Activated T-helper 17 cell treated with anti-CD3 and anti-CD28 coated beads, Interleukin-2, amount 50 U/mL, for 72 hours (primary cell): Measurements from ENCODE around the gene GTF2A2. TPM values are rescaled to one million over a fixed set of nuclear protein-coding genes. Genes with fewer than 3 reads are reported as not detected.

Experiments
- ATAC-seq: fragments of 150-1000 bp; cut with Tn5 transposase; replicated peaks from 2 replicates; pipeline ENCODE4 v1.10.0; 2021; ENCODE audit warnings: mild to moderate bottlenecking, moderate library complexity
- H3K27ac Mint-ChIP-seq: one replicate; pipeline ENCODE4 v1.8.0; 2022; ENCODE audit warnings: mixed read lengths
- H3K27me3 Mint-ChIP-seq: one replicate; pipeline ENCODE4 v1.8.0; 2022; ENCODE audit warnings: mixed read lengths
- H3K36me3 Mint-ChIP-seq: one replicate; pipeline ENCODE4 v1.8.0; 2022; ENCODE audit warnings: low read depth, mild to moderate bottlenecking, mixed read lengths
- H3K4me1 Mint-ChIP-seq: one replicate; pipeline ENCODE4 v1.8.0; 2022; ENCODE audit warnings: mixed read lengths
- H3K4me3 Mint-ChIP-seq: one replicate; pipeline ENCODE4 v1.8.0; 2022; ENCODE audit warnings: mild to moderate bottlenecking, mixed read lengths
- H3K9me3 Mint-ChIP-seq: one replicate; pipeline ENCODE4 v1.8.0; 2022; ENCODE audit warnings: mixed read lengths
- total RNA-seq, 2 donors: library from RNA; stranded (reverse); gene quantifications; one replicate each; pipeline ENCODE4 v1.2.3, GENCODE V29; 2022

The GTF2A2 gene
- total RNA-seq, 2 donors from 2014 or later = 102 to 186 TPM

- no peak for ATAC-seq
- H3K4me3 Mint-ChIP-seq = peak overlapping the region; percentile 95
- peaks cover 69% of the 10 kb centered on the region for H3K36me3 Mint-ChIP-seq
- H3K9me3 Mint-ChIP-seq = no peaks in the 10 kb centered on the region
- H3K4me1 Mint-ChIP-seq = peaks cover 26% of the 10 kb centered on the region
- H3K27ac Mint-ChIP-seq = peak overlapping the region; percentile 77
- no peaks in the 10 kb centered on the region for H3K27me3 Mint-ChIP-seq
Measured at GRCh38 chr15:59686389-59686788, 29.1 kb upstream of the GTF2A2 start.

GRCh38 chr15:59685737-59686297, 28.5 kb upstream of the GTF2A2 start:
- Mint-ChIP-seq H3K27me3 (no peaks in the 10 kb centered on the region), H3K27ac (peak overlapping the region; percentile 77), H3K9me3 (no peaks in the 10 kb centered on the region), H3K4me1 (peaks cover 26% of the 10 kb centered on the region), H3K4me3 (peak overlapping the region; percentile 95), H3K36me3 (peaks cover 74% of the 10 kb centered on the region)
- ATAC-seq = no peak

- Mint-ChIP-seq H3K4me3 (no peak overlapping the region), H3K27me3 (no peaks in the 10 kb centered on the region), H3K4me1 (peaks cover 6% of the 10 kb centered on the region), H3K27ac (no peak overlapping the region), H3K36me3 (peaks cover 96% of the 10 kb centered on the region), H3K9me3 (no peaks in the 10 kb centered on the region)
- no peak for ATAC-seq
Measured at GRCh38 chr15:59680870-59681269, 23.6 kb upstream of the GTF2A2 start.

- no peak overlapping the region for H3K4me3 Mint-ChIP-seq
- H3K27me3 Mint-ChIP-seq = no peaks in the 10 kb centered on the region
- H3K4me1 Mint-ChIP-seq = peaks cover 1% of the 10 kb centered on the region
- H3K9me3 Mint-ChIP-seq = no peaks in the 10 kb centered on the region
- H3K27ac Mint-ChIP-seq = no peak overlapping the region
- H3K36me3 Mint-ChIP-seq = peaks cover 96% of the 10 kb centered on the region
- no peak for ATAC-seq
Measured at GRCh38 chr15:59680346-59680745, 23.0 kb upstream of the GTF2A2 start.

GRCh38 chr15:59678620-59679019, 21.3 kb upstream of the GTF2A2 start:
- Mint-ChIP-seq H3K27ac (peak overlapping the region; percentile 75), H3K4me3 (no peak overlapping the region), H3K4me1 (no peaks in the 10 kb centered on the region), H3K36me3 (peaks cover 99% of the 10 kb centered on the region), H3K27me3 (no peaks in the 10 kb centered on the region), H3K9me3 (no peaks in the 10 kb centered on the region)
- ATAC-seq = no peak

- no peak for ATAC-seq
- Mint-ChIP-seq H3K9me3 (no peaks in the 10 kb centered on the region), H3K4me1 (no peaks in the 10 kb centered on the region), H3K4me3 (no peak overlapping the region), H3K36me3 (peaks cover 100% of the 10 kb centered on the region), H3K27ac (peak overlapping the region; percentile 75), H3K27me3 (no peaks in the 10 kb centered on the region)
Measured at GRCh38 chr15:59678172-59678571, 20.9 kb upstream of the GTF2A2 start.

- no peak overlapping the region for H3K27ac Mint-ChIP-seq
- H3K4me1 Mint-ChIP-seq = no peaks in the 10 kb centered on the region
- peaks cover 100% of the 10 kb centered on the region for H3K36me3 Mint-ChIP-seq
- H3K4me3 Mint-ChIP-seq = no peak overlapping the region
- ATAC-seq = no peak
- H3K9me3 Mint-ChIP-seq = no peaks in the 10 kb centered on the region
- H3K27me3 Mint-ChIP-seq = no peaks in the 10 kb centered on the region
Measured at GRCh38 chr15:59676565-59676964, 19.2 kb upstream of the GTF2A2 start.

GRCh38 chr15:59674361-59674877, 17.1 kb upstream of the GTF2A2 start:
- ATAC-seq = no peak

GRCh38 chr15:59668556-59668955, 11.2 kb upstream of the GTF2A2 start:
- Mint-ChIP-seq H3K4me3 (no peak overlapping the region), H3K4me1 (no peaks in the 10 kb centered on the region), H3K36me3 (peaks cover 96% of the 10 kb centered on the region), H3K27me3 (no peaks in the 10 kb centered on the region), H3K9me3 (no peaks in the 10 kb centered on the region), H3K27ac (no peak overlapping the region)
- ATAC-seq = no peak

More at GRCh38 chr15:59674361-59674877, 17.1 kb upstream of the GTF2A2 start:
- no peak overlapping the region for H3K4me3 Mint-ChIP-seq
- H3K27me3 Mint-ChIP-seq = no peaks in the 10 kb centered on the region
- H3K9me3 Mint-ChIP-seq = no peaks in the 10 kb centered on the region
- no peaks in the 10 kb centered on the region for H3K4me1 Mint-ChIP-seq
- H3K27ac Mint-ChIP-seq = no peak overlapping the region
- H3K36me3 Mint-ChIP-seq = peaks cover 100% of the 10 kb centered on the region

GRCh38 chr15:59662260-59662659, 4.9 kb upstream of the GTF2A2 start:
- no peak overlapping the region for H3K27ac Mint-ChIP-seq
- H3K36me3 Mint-ChIP-seq = peaks cover 72% of the 10 kb centered on the region
- H3K27me3 Mint-ChIP-seq = no peaks in the 10 kb centered on the region
- no peak overlapping the region for H3K4me3 Mint-ChIP-seq
- H3K4me1 Mint-ChIP-seq = no peaks in the 10 kb centered on the region
- no peak for ATAC-seq
- H3K9me3 Mint-ChIP-seq = no peaks in the 10 kb centered on the region

- no peak overlapping the region for H3K27ac Mint-ChIP-seq
- ATAC-seq = no peak
Measured at GRCh38 chr15:59659366-59659765, 2.1 kb upstream of the GTF2A2 start.

GRCh38 chr15:59657635-59658125, 365 bp upstream of the GTF2A2 start:
- no peaks in the 10 kb centered on the region for H3K27me3 Mint-ChIP-seq
- peaks cover 30% of the 10 kb centered on the region for H3K36me3 Mint-ChIP-seq
- H3K9me3 Mint-ChIP-seq = no peaks in the 10 kb centered on the region
- H3K4me3 Mint-ChIP-seq = no peak overlapping the region
- peaks cover 4% of the 10 kb centered on the region for H3K4me1 Mint-ChIP-seq
- H3K27ac Mint-ChIP-seq = no peak overlapping the region
- ATAC-seq = peak; percentile 40

More at GRCh38 chr15:59659366-59659765, 2.1 kb upstream of the GTF2A2 start:
- no peaks in the 10 kb centered on the region for H3K4me1 Mint-ChIP-seq
- H3K4me3 Mint-ChIP-seq = no peak overlapping the region
- no peaks in the 10 kb centered on the region for H3K27me3 Mint-ChIP-seq
- no peaks in the 10 kb centered on the region for H3K9me3 Mint-ChIP-seq
- peaks cover 47% of the 10 kb centered on the region for H3K36me3 Mint-ChIP-seq

GRCh38 chr15:59654046-59654445, 3.3 kb downstream of the GTF2A2 start:
- H3K27me3 Mint-ChIP-seq = no peaks in the 10 kb centered on the region
- no peak for ATAC-seq
- no peaks in the 10 kb centered on the region for H3K36me3 Mint-ChIP-seq
- no peak overlapping the region for H3K27ac Mint-ChIP-seq
- no peaks in the 10 kb centered on the region for H3K9me3 Mint-ChIP-seq
- peaks cover 7% of the 10 kb centered on the region for H3K4me1 Mint-ChIP-seq
- H3K4me3 Mint-ChIP-seq = no peak overlapping the region

- Mint-ChIP-seq H3K27me3 (no peaks in the 10 kb centered on the region), H3K36me3 (peaks cover 13% of the 10 kb centered on the region), H3K27ac (no peak overlapping the region), H3K4me1 (peaks cover 16% of the 10 kb centered on the region), H3K4me3 (no peak overlapping the region), H3K9me3 (no peaks in the 10 kb centered on the region)
- ATAC-seq = no peak
Measured at GRCh38 chr15:59649603-59650002, 7.7 kb downstream of the GTF2A2 start.

GRCh38 chr15:59647085-59647484, 10.2 kb downstream of the GTF2A2 start:
- Mint-ChIP-seq H3K27ac (no peak overlapping the region), H3K27me3 (no peaks in the 10 kb centered on the region), H3K4me3 (no peak overlapping the region), H3K4me1 (peaks cover 9% of the 10 kb centered on the region), H3K36me3 (peaks cover 26% of the 10 kb centered on the region), H3K9me3 (no peaks in the 10 kb centered on the region)
- no peak for ATAC-seq
